DOHH2 (cell line): ENCODE measurements around the gene PICK1.

Experiments
- H3F3A ChIP-seq: fragments of 200-600 bp; sonication (generic), shearing (Covaris generic); 2 replicates; pipeline ENCODE4 v1.6.0; 2016; ENCODE audit warnings: antibody characterized with exemption, mild to moderate bottlenecking; ENCODE audit not compliant: control insufficient read depth, insufficient read depth
- H3K27ac ChIP-seq: fragments of 200-600 bp; sonication (generic); 2 replicates; pipeline ENCODE4 v1.5.1; 2014; ENCODE audit warnings: low read depth, mild to moderate bottlenecking, low read length, moderate library complexity
- H3K27me3 ChIP-seq: fragments of 200-600 bp; sonication (generic); 2 replicates; pipeline ENCODE4 v1.6.1; 2014; ENCODE audit warnings: mild to moderate bottlenecking, low read length, mixed read lengths; ENCODE audit not compliant: control insufficient read depth
- H3K36me3 ChIP-seq: fragments of 200-600 bp; sonication (generic); 2 replicates; pipeline ENCODE4 v1.6.1; 2014; ENCODE audit warnings: mild to moderate bottlenecking, low read length, moderate library complexity, mixed read lengths; ENCODE audit not compliant: control insufficient read depth
- H3K4me1 ChIP-seq: fragments of 200-600 bp; sonication (generic); 2 replicates; pipeline ENCODE4 v1.6.1; 2014; ENCODE audit warnings: mild to moderate bottlenecking, low read length, mixed read lengths; ENCODE audit not compliant: control insufficient read depth
- H3K4me2 ChIP-seq: fragments of 200-600 bp; sonication (generic); 2 replicates; pipeline ENCODE4 v1.6.0; 2014; ENCODE audit warnings: mild to moderate bottlenecking, low read length, moderate library complexity
- H3K4me3 ChIP-seq: fragments of 200-600 bp; sonication (generic); 2 replicates; pipeline ENCODE4 v1.5.1; 2014; ENCODE audit warnings: mild to moderate bottlenecking, low read length, mixed read lengths
- H3K79me2 ChIP-seq: fragments of 200-600 bp; sonication (generic); 2 replicates; pipeline ENCODE4 v1.6.1; 2014; ENCODE audit warnings: mild to moderate bottlenecking, low read length, mixed read lengths; ENCODE audit not compliant: control insufficient read depth
- H3K9me2 ChIP-seq: fragments of 200-600 bp; sonication (generic); replicated peaks from 2 replicates; pipeline ENCODE4 v1.6.1; 2014; ENCODE audit warnings: mild to moderate bottlenecking, low read length, mixed read lengths; ENCODE audit not compliant: control insufficient read depth
- H3K9me3 ChIP-seq: fragments of 200-600 bp; sonication (generic); 2 replicates; pipeline ENCODE4 v1.6.1; 2014; ENCODE audit warnings: antibody characterized with exemption, low read length, mixed read lengths; ENCODE audit not compliant: control insufficient read depth, insufficient read depth
- H4K20me1 ChIP-seq: fragments of 200-600 bp; sonication (generic); 2 replicates; pipeline ENCODE4 v1.6.0; 2014; ENCODE audit warnings: low read depth, mild to moderate bottlenecking, antibody characterized with exemption, low read length, moderate library complexity; ENCODE audit not compliant: control insufficient read depth, insufficient read depth
- CTCF ChIP-seq: fragments of 200-600 bp; sonication (generic); IDR thresholded peaks from one replicate; pipeline ENCODE4 v1.5.1; 2014; ENCODE audit warnings: antibody characterized with exemption, mild to moderate bottlenecking, low read depth, low read length; ENCODE audit not compliant: poor library complexity, severe bottlenecking
- EZH2phosphoT487 ChIP-seq: fragments of 200-600 bp; sonication (generic); IDR thresholded peaks from 2 replicates; pipeline ENCODE4 v1.6.1; 2017; ENCODE audit warnings: borderline replicate concordance, mild to moderate bottlenecking, antibody characterized with exemption, low read length, moderate library complexity, mixed read lengths

Gene PICK1

GRCh38 chr22:38125038-38125610 lies 67.9 kb downstream of the PICK1 start:
- no peaks in the 10 kb centered on the region for H3K9me3 ChIP-seq
- no peaks in the 10 kb centered on the region for H3K36me3 ChIP-seq
- TF ChIP-seq EZH2phosphoT487, result no peak
- TF ChIP-seq CTCF, result no peak
- H3K27ac ChIP-seq, result no peak overlapping the region
- H3K27me3 ChIP-seq, result no peaks in the 10 kb centered on the region
- no peak overlapping the region for H3K4me2 ChIP-seq
- H3K79me2 ChIP-seq, result no peaks in the 10 kb centered on the region
- H3K4me3 ChIP-seq, result no peak overlapping the region
- H4K20me1 ChIP-seq, result no peaks in the 10 kb centered on the region
- H3K4me1 ChIP-seq, result no peaks in the 10 kb centered on the region
- no peaks in the 10 kb centered on the region for H3F3A ChIP-seq
- H3K9me2 ChIP-seq, result no peaks in the 10 kb centered on the region
